ENCODE measurements around the gene RBMS1.

Gene RBMS1

DNA sequence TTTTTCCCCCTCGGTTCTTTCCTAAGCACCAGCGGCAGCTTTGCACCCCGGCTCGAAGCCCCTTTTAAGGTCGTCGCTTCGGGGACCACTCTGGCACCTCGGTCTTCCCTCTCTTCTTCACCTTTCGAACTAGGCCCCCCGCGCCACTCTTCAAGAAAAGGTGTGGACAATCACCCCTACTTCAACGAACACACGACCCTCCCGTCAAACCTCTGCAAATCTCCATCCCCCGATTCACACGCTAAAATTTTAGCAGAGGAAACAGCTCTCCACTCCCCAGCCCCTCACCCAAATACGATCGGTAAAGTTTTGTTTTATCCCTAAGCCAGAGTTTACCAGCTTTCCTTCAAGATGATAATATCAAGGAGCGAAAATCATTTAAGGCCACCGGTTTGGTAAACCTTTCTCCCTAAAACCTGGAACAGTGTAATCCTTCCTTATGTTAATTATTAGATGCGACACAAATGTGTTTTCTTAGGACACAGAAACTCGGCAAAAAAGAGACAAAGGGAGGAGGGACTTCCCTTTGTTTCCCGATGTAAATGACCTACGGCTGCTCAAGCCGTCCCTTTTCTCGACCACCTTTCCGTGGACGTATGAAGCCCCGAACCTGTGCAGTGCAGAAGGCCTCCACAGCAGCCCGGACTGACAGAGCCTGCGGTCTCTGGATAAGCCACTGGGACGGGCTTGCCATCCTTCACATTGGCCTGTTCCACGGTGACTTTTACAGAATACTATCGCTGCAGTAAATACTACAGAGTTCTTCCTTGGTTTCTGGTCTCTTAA is 85.2 kb downstream of the RBMS1 start:
- TF ChIP-seq CTCF (IDR thresholded peaks at IDR 0.05; ENCODE audit: extremely low read depth, missing control alignments) = no peak
- no peak for DNase-seq (ENCODE audit: low spot score)

- peak; percentile 67 for DNase-seq (ENCODE audit: low spot score)
- no peak for TF ChIP-seq CTCF (IDR thresholded peaks at IDR 0.05; ENCODE audit: extremely low read depth, missing control alignments)
These were observed 86.0 kb downstream of the RBMS1 start for GRCh38 chr2:160407393-160408172.

- peak; percentile 69 for DNase-seq (ENCODE audit: low spot score)
- TF ChIP-seq CTCF (IDR thresholded peaks at IDR 0.05; ENCODE audit: extremely low read depth, missing control alignments) = no peak
These were observed 86.8 kb downstream of the RBMS1 start for GRCh38 chr2:160406591-160407392.

GRCh38 chr2:160405077-160405867 is 88.3 kb downstream of the RBMS1 start:
- TF ChIP-seq CTCF (IDR thresholded peaks at IDR 0.05; ENCODE audit: extremely low read depth, missing control alignments) = no peak
- no peak for DNase-seq (ENCODE audit: low spot score)

DNA sequence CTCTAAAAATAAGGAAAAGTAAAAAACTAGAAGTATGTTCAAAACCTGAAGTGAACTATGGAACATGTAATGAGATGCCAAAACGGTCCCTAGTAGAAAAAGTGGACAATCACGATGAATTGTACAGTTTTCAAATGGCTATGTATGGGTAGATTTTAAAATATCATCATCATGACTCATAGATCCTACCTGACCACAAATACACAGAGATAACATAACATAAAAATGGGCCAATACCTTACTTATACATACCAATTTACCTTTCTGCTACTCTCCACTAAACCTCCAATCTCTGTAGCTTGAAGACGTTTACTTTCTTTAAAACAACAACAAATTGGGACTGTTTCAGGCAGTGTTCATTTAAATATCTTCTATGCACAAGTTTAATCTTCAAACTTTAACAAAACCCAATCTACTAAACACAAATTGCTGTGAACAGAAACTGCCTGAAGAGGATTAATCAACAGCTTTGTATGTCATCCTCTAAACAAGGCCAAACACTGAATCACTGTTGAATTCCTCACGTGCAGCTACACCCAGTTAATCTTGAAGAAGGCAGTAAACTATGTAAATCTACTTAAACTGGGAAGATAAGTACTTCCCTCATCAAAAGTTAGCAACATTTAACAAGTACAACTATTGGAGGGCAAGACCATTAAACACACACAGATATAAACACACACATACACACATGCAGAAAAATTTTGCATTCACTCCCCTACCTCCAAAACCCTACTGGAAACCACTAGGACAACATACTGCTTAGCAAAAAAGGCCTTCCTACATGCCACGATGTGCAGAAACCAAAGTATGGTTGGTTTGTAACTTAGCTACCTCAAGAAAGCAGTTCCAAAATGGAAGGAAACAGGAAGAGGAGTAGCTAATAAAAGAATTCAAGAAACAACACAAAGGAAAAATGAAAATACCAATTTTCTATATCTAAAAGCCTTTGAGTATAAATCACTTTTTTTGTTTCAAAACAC is 90.3 kb downstream of the RBMS1 start:
- no peak for DNase-seq (ENCODE audit: low spot score)
- no peak for TF ChIP-seq CTCF (IDR thresholded peaks at IDR 0.05; ENCODE audit: extremely low read depth, missing control alignments)

DNA sequence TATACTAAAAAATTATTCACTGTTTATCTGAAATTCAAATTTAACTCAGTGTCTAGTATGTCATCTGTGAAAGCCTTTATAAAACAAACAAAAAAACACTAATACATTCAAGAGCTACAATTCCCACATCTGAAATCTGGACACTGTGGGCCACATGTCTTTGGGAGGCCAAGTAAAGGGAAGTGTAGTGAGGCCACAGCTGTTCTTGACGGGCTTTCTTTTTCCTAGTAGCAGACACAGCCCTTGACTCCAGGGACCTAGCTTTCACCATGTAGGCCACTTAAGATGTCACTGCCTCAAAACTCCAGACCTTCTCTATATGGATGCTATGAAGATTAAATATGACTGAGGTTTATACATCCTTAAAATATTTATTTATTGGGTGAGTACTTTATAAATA is 91.1 kb downstream of the RBMS1 start:
- DNase-seq (ENCODE audit: low spot score) = no peak
- no peak for TF ChIP-seq CTCF (IDR thresholded peaks at IDR 0.05; ENCODE audit: extremely low read depth, missing control alignments)
